GM19043 (cell line): ENCODE measurements around the gene KRT33B.
"Not testable (repeated sequence)": the region's sequence is repeated elsewhere in the genome, so short reads cannot be mapped to it uniquely, and the experiment has no call there.

Experiments used
- ATAC-seq: cut with Tn5 transposase; IDR thresholded peaks from one replicate; pipeline ENCODE4 v1.9.1; 2021; ENCODE audit warnings: low read depth; ENCODE audit not compliant: unreplicated experiment

Gene KRT33B

DNA sequence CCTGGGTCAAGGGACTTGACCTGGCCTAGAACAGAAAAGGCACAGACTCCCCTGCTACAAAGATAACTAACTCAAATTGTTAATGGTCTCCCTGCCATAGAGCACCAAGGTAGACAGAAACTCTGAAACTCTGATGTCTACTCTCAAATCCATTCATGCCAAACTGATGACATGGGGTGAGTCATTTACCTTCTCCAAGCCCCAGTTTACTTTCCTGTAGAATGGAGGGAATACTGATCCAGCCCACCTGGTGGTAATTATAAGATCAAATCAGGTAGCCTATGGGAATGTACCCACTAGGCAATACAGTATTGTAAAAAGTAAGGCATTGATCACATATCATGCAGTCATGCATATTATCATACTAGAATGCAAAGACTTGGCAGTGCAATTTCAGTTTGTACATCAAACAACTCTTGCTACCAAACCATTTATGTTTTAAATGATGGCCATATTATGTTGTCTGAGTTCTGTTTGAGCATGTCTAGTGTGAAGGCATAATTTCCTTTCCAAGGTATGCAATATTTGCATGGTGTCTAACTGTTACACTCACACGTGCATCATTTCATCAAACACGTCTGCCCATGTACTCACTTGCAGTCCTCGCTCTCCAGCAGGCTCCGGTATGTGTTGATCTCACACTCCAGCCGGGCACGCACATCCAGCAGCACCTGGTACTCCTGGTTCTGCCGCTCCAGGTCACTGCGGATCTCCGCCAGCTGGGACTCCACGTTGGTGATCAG, 24.8 kb upstream of the KRT33B start:
- ATAC-seq: no peak

DNA sequence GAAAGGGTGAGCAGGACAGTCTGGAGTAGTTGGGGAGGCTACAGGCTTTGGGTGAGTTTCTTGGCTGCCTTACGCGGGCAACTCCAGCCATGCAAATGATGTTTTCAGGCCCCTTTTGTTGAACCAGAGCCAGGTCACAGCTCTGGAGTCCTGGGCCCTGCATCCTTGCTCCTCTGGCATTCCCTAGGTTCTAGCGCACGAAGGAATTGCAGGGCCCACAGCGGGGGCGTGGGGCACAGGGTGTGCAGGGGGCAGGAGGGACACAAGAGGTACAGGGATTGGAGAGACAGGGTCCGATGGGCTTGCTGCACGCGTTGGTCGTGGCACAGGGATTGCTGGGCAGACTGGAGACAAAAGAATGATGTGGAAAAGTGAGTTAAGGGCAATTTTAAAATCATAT, 24.2 kb upstream of the KRT33B start:
- ATAC-seq: no peak

DNA sequence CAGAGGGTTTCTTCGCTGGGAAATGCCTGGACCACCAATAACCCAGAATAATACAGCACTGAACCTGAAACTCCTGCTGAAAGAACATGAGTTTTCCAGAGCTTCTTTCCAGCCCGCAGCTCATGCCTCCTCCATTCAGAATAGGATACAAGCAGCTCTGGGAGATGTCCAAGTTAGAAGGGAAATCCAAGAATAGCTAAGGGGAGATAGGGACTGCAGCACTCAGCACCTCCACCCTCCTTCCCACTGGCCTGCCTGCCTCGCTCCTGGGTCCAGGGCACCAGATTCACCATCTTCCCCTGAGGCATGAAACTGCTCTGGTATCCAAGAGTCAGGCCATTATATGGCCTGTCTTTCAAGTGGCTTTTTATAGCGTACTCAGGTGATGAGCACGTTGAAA, 23.7 kb upstream of the KRT33B start:
- ATAC-seq: no peak

DNA sequence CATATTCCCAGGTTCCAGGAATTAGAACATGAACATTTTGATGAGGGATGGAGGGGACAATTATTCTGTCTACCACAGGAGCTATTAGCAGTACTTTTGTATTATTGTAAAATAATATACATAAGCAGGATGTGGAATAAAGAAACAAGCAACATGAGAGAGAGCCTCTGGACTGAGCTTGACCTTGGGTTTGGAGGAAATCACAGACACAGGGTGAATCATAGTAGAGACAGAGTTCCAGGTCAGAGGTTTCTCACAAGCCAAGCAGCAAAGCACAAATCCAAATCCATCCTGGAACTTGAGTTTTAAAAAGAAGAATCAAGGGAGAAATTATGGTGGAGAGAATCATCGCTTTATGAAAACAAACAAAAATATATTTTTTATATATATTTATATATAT, 22.7 kb upstream of the KRT33B start:
- no peak for ATAC-seq

DNA sequence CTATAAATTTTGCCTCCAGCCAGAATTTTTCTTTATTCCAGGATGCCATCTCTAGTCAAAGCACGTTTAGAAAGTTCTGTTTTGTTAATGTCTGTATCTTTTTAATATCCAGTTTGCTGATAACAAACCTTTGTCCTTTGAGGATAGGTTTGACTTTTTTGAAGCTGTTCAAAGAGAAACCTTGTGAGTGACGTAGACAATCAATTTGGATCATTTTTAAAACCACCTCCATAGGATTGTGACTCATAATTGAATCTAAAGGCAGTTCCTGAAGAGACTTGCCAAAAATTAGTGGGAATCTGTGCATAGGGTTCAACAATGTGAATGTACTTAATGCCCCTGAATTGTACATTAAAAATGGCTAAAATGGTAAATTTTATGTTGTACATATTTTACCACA, 21.9 kb upstream of the KRT33B start:
- ATAC-seq: no peak

DNA sequence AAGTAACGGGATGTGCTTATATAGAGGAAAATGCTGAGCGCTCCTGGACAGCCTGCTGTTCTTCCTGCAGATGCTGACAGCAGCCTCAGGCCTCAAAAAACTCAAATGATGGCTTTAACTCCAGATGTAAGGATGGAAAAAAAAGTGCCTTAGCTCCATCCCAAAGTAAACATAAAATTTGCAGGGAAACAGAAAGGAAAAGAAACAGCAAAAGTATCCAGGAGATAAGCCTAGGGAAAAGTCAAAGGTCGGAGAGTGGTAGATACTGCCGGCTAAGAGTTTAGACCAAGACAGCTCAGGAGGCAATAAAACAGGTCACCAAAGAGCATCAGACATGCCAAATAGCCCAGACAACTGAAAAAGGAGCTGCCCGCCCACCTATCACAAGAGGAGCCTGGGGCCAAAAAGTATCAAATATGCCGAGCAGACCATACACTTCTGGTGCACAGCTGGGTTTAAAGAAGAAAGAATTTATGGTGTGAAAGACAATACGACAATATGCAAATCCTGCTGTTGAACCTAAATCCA, 20.9 kb upstream of the KRT33B start:
- no peak for ATAC-seq

DNA sequence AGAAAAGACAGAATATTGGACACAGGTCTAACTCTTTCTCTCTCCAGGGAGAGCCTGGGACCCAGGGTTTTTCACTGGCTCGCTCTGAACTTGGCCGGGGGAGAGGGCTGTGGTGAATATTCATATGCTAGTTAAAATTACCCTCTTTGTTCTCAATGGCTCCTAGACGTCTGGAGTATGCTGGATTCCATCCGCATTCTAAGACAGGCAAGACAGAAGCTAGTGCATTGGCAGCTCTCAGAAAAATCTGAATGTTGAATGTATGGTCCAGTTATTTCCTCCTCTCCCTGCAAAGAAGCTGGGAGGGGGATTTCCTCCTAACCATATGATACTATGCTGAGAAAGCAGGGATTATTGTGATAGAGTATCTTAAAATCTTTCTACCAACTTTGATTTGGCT, 18.1 kb upstream of the KRT33B start:
- no peak for ATAC-seq

DNA sequence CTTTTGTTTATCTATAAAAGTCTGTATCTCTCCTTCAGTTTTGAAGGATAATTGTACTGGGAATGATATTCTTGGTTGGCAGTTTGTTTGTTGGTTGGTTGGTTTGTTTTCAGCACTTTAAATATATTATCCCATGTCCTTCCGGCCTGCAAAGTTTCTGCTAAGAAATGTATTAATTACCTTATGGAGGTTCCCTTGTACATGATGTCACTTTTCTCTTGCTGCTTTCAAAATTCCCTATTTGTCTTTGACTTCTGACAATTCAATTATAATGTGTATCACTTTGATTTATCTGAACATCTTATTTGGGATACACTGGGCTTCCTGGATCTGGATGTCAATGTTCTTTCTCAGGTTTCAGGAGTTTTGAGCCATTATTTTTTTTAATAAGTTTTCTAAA, 16.6 kb upstream of the KRT33B start:
- no peak for ATAC-seq

DNA sequence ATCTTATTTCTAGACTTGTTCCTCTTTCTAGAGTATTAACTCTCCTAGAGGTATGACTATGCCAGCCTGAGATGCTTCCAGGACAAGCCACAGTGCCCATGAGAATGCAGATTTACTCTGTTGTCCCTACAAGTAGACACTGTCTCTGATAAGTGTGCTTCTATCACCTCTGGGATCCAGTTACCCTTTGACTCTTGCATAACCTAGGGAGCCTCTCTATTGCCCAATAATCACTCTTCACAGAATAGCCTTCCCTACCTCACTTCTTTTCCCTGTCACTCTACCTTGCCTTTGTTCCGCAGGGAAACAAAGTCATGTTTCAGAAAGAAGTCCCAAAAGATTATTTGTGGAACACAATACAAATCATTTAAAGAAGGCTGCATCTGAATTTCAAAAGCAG, 14.1 kb upstream of the KRT33B start:
- no peak for ATAC-seq

DNA sequence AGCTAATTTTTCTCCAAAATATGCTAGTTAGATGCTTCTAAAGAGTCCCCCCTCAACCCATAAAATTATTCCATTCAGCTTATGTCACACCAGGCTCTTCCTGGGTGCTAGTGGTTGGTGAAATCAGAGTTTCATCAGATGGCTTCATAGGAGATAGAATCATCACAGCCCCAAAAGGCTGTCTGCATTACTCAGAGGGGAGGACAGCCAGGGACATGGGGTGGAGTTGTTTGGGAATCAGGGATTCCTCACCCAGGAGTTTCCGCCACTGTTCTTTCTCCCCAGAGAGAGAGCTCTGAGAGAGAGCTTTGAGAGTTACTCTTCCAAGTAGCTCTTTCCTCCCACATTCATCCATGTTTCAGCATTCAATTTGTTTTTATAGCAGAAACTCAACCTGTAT, 12.8 kb upstream of the KRT33B start:
- ATAC-seq: no peak

DNA sequence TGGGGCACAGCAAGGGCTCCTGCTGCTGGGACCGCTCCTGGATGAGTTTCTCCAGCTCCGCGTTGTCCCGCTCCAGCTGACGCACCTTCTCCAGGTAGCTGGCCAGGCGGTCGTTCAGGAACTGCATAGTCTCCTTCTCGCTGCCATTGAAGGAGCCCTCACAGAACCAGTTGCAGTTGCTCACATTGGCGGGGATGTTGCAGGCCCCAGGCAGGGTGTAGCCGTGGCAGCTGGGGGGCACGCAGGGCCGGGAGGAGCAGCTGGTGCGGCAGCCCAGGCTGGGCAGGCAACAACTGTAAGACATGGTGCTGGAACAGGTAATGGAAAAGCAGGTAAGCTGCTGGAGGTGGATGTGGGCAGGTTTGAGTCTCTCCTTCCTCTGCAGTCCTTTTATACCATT, 12.3 kb upstream of the KRT33B start, which contains the start of gene KRT34:
Gene KRT34 (minus strand): TSS at position 364 of the 400 bp plus-strand sequence. CDS start 60 bp downstream, at position 304.
- ATAC-seq: not testable (repeated sequence)

DNA sequence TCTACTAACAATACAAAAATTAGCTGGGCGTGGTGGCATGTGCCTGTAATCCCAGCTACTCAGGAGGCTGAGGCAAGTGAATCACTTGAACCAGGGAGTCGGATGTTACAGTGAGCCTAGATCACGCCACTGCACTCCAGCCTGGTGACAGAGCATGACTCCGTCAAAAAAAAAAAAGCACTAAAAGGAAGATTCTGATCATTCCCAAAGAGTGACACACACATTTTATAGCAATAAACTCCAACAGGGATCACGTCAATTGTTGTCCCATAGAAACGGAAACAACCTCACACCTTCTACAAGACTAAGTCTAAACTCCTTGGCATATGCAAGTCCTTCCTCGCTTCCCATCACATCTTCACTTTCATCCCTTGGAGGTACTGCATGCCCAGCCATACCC, 10.5 kb upstream of the KRT33B start:
- not testable (repeated sequence) for ATAC-seq

DNA sequence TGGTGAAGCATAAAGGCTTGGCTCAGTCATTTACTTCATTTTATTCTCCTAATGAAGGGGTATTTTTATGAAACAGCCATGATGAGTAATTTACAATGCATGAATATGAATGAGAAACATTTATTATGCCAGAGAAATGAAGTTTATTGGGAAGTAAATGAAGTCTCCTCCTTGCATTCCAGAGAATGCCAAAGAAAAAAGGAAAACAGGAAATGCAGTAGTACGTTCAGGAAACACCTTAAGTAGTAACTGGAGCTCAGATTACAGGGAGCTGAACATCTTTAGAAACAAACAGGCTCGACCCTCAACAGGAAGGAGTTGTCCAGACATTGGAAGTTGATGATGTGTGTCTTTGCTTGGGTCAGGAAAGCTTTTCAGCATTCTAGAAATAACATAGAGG, 7.9 kb upstream of the KRT33B start:
- no peak for ATAC-seq

DNA sequence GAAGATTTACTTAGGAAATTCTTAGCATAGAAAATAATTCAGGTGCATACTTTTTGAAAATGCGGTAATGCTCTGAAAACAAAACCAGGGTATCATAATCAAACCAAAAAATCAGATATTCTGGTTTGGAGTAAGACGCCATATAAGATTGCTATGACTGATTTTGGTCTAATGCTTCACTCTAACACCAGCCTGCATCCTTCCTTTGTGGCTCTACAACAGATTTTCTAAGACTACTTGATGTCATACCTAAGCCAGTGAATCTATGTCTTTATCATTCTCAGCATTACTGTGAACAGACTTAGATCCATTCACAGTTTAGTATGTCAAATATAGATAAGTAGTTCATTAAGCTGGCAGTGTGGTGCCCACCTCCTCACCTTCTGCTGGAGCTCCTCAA, 590 bp downstream of the KRT33B start:
- ATAC-seq: no peak

DNA sequence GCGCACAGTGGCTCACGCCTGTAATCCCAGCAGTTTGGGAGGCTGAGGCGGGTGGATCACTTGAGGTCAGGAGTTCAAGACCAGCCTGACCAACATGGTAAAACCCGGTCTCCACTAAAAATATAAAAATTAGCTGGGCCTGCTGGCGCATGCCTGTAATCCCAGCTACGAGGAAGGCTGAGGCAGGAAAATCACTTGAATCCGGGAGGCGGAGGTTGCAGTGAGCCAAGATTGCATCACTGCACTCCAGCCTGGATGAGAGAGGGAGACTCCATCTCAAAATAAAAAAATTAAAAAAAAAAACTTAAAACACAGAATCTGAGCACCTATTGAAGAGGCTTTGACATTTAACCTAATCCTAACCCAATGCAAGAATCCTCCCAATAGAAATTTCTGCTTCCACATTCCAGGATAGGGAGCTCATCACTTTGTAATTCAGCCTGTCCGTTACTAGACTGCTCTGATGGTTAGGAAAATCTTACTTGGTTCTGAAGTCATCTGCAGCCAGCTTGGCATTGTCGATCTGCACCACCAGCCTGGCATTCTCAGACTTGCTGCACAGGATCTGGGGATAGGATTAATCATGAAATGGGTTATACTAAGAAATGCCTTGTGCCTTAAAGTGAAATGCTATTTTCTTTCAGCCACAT, 2.1 kb downstream of the KRT33B start:
- ATAC-seq: no peak

DNA sequence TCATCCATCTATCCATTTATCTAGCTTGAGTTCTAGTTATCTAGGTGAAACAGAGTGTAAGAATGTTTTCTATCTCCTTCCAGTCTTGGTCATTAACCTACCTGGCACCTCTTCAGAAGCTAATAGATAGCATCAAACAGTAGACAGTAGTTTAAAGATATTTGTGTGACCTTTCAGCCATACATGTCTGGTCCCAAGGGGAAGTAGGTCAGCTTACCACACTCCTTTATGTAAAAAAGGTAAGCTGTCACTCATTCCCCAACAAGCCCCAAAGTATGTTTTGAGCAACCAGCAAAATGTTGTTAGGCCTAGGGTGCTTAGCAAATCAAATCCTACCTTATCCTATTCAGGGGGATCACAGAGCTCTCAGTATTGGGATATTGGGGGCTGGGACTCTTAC, 3.5 kb downstream of the KRT33B start:
- no peak for ATAC-seq

DNA sequence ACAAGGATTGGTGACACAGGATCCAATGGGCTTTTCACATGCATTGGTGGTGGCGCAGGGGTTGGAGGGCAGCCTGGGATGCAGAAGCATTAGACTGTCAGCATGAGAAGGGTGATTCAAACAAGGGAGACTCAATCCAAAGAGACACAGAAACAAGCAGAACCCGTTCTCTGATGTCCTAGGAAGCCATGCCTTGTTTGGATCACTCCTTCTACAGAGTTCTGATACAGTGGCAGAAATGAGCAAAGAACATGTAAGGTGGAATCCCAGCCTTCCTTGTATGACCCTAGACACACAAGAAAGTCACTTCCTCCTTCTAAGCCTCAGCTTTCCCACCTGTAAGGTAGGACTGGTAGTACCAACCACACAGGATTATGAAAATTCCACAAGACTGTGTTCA, 5.7 kb downstream of the KRT33B start:
- no peak for ATAC-seq

DNA sequence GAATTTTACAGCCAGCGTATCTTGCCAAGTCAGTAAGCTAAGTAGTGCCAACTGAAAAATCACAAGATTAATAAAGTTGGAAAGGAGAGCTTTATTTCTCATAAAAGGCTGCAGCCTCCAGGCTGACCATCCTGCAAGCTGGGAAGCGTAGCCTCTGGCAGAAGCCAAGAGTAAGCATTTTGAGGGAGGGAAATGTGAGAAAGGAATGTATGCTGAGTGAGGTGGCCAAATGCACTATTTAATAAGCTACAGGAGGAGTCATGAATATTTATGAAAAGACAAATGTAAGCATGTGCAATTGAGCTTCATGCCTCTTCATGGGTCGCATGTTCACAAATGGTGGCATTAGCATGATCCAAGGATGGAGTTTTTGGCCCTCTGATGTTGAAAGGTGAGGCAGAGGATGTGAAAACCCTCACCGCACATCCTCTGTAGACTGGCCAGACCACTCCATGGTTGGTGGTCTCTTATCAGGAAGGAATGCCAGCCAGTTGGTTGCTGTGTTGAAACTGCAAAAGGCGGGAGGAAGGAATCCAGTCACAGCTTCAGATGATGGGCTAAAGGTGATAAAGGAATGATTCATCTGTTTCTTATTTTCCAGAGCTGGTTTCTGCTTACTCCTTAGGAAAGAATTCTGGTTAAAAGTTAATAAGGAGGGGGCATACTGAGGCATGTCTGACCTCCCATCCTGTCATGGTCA, 9.2 kb downstream of the KRT33B start:
- ATAC-seq: no peak

DNA sequence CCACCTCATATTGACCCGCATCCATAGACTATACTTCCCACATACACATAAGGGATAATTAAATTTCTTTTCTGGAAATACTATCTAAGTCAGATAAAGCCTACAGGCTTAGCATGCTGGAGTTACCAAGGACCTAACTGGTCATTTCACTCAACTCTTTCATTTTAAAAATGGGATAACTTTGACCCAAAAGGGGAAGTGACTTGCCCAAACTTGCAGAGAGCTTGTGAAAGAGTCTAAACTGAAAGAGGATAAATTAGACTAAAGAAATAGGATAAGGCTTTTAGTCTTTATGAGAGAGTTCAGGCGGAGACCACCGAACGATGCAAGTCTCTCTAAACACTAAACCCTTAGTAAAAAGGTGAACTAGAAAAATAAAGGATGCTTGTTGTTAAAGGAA, 15.1 kb downstream of the KRT33B start:
- no peak for ATAC-seq

DNA sequence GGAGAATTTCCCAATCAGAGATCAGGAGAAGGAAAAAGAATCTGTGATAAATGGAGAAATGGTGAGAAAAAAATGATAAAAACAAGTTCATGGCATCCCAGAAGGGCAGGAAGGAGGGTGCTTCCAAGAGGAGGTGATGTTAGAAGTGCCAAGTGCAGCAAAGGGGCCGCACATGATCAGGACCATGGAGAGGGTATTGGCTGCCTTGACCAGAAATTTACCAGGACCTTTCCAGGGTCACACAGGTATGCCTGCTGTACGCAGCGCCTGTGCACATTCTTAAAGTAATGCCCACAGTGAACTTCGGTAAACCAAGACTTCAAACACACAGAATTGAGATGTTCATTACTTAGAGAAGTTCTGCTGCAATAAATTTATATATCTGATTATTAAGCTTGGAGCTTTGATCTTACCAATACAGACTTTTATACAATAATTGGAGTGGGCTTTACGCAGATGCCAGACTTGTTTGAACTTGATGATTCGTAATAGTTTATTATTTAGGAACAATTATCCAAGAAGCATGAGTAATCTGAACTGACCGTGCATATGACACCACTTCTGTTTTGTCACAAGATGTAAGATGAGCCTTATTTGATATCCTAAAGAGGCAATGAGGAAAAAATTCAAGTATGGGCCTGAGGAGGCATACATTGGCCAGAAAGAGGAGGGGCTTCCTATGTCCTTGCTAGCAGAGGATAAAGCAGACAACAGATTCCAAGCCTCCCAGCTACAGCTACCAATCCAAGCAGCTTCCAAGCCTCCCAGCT, 16.8 kb downstream of the KRT33B start:
- ATAC-seq: no peak

DNA sequence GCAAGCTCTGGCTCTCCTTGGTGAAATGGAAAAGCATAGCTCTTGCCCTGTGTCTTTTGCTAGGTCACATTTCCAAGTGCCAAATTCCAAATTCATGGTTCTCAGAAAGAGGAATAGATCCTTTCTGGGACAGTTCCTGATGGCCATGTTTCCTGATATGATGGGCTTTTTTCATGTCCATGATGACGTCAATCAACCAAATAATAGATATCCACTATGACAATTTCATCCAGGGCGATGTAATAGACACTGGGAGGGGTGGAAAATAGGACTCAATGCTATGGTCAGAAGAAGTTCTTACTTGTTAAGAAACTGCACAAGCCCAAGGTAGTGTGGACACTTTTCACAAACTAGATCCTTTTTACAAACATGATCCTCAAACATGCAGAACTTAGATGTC, 18.4 kb downstream of the KRT33B start:
- no peak for ATAC-seq
